Measurements from ENCODE around the gene SRSF7.

GRCh38 chr2:38783586-38783985 lies 32.4 kb upstream of the SRSF7 start:
- TF ChIP-seq POLR2A (IDR thresholded peaks at IDR 0.05) (no peak), CTCF (IDR thresholded peaks at IDR 0.05) (no peak)
